Measurements from ENCODE around the gene DNAH10. TPM values are rescaled to one million over a fixed set of nuclear protein-coding genes. Genes with fewer than 3 reads are reported as not detected.

The DNAH10 gene
- total and polyA plus RNA-seq, 2 experiments from 2014 or later: 0.11 to 0.44 TPM

DNA sequence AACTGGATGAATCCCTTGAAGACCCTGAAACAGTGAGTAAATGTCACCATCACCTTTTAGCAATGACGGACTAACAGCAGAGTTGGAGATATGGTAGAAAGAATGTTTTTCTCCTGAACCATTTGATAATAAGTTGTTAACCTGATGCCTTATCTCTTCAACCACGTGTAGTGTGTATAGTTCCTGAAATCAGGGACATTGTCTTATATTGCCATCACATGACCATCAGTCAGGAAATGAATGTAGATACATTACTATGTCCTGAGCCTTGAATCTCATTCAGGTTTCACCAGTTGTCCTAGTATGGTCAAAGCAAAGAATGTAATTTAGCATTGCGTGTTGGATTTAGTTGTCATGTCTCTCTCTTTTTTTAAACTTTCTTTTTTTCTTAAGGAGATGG is 34.2 kb upstream of the DNAH10 start:
- Histone ChIP-seq H3K27me3 (replicated peaks; ENCODE audit: insufficient read depth) (no peaks in the 10 kb centered on the region), H3K79me2 (ENCODE audit: insufficient read depth) (no peaks in the 10 kb centered on the region), H4K20me1 (ENCODE audit: insufficient read depth) (no peaks in the 10 kb centered on the region), H3K9me2 (ENCODE audit: insufficient read depth) (no peaks in the 10 kb centered on the region), H3K4me3 (no peak overlapping the region), H2AFZ (no peak overlapping the region), H3K27ac (no peak overlapping the region), H3K4me1 (ENCODE audit: insufficient read depth) (no peaks in the 10 kb centered on the region), H3K9ac (no peak overlapping the region), H3K4me2 (ENCODE audit: unreplicated experiment) (no peak overlapping the region), H3K9me3 (ENCODE audit: low read depth) (no peaks in the 10 kb centered on the region), H3F3A (ENCODE audit: insufficient read depth) (no peaks in the 10 kb centered on the region), H3K36me3 (ENCODE audit: low read depth) (peaks cover 33% of the 10 kb centered on the region)
- no peak for DNase-seq
- WGBS, 2 experiments (ENCODE audit: low coverage in 1 of 2, low lambda C conversion rate in 2 of 2, missing lambda C conversion rate in 2 of 2): 79 to 85% methylated on average over 3 of the region's 3 CpGs
- in situ Hi-C loops (cut with MboI): no loop called here
- TF ChIP-seq EZH2phosphoT487 (IDR thresholded peaks at IDR 0.05; ENCODE audit: insufficient read depth, low read depth) (no peak), EZH2 (IDR thresholded peaks at IDR 0.05; ENCODE audit: insufficient read depth, poor library complexity, severe bottlenecking) (no peak)

DNA sequence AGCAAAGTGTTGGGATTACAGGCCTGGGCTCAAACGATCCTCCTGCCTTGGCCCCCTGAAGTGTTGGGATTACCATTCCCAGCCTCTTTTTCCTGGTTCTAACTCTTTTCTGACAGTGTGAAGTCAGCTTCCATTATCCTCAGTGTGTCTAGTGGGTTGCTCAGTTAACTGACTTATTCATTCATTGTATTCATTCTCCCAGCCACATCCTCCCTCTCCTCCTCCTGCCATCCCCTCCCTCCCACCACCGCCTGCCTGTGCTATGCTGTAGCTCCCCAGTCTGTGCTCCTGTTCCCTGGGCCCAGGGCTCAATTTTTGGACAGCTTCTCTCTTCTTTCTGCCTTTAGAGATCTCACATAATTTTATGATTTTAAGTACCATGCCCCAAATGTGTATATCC is 30.5 kb upstream of the DNAH10 start:
- no peaks in the 10 kb centered on the region for H4K20me1 ChIP-seq (ENCODE audit: insufficient read depth)
- H3K36me3 ChIP-seq (ENCODE audit: low read depth): peaks cover 31% of the 10 kb centered on the region; the same call in 1 of the 2 replicates
- TF ChIP-seq EZH2phosphoT487 (IDR thresholded peaks at IDR 0.05; ENCODE audit: insufficient read depth, low read depth) (no peak), EZH2 (IDR thresholded peaks at IDR 0.05; ENCODE audit: insufficient read depth, poor library complexity, severe bottlenecking) (no peak)
- no peak overlapping the region for H3K4me2 ChIP-seq (ENCODE audit: unreplicated experiment)
- H3K4me1 ChIP-seq (ENCODE audit: insufficient read depth): no peaks in the 10 kb centered on the region
- H3K9me2 ChIP-seq (ENCODE audit: insufficient read depth): no peaks in the 10 kb centered on the region
- H3K27me3 ChIP-seq (replicated peaks; ENCODE audit: insufficient read depth): no peaks in the 10 kb centered on the region
- in situ Hi-C loops (cut with MboI): no loop called here
- H3K9me3 ChIP-seq (ENCODE audit: low read depth): no peaks in the 10 kb centered on the region
- no peak overlapping the region for H2AFZ ChIP-seq
- DNase-seq: no peak
- no peak overlapping the region for H3K27ac ChIP-seq
- 93 to 98% methylated on average over 1 to 2 of the region's 2 CpGs for WGBS, 2 experiments (ENCODE audit: low coverage in 1 of 2, low lambda C conversion rate in 2 of 2, missing lambda C conversion rate in 2 of 2)
- H3K9ac ChIP-seq: no peak overlapping the region
- no peaks in the 10 kb centered on the region for H3F3A ChIP-seq (ENCODE audit: insufficient read depth)
- H3K79me2 ChIP-seq (ENCODE audit: insufficient read depth): no peaks in the 10 kb centered on the region
- no peak overlapping the region for H3K4me3 ChIP-seq

DNA sequence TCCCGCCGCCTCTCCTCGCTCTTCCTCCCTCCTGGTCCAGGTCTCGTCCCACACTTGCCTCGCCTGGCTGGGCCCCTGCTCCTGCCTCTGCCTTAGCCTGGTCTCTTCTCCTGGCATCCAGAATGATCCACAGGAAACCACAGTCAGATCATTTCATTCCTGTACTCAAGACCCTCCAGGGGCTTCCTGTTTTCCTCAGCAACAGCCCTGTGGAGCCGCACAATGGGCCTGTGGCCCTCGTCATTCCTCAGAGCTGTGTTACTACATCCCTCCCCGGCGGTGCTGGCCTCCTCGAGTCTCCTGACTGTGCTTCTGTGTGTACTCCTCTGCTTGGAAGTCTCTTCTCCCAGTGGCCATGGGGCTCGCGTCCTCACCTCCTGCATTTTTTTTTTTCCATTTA is 29.9 kb upstream of the DNAH10 start:
- Histone ChIP-seq H3K27ac (no peak overlapping the region), H3K9ac (no peak overlapping the region), H3K4me2 (ENCODE audit: unreplicated experiment) (no peak overlapping the region), H2AFZ (no peak overlapping the region), H3K36me3 (ENCODE audit: low read depth) (peaks cover 34% of the 10 kb centered on the region), H3K4me1 (ENCODE audit: insufficient read depth) (no peaks in the 10 kb centered on the region), H3K4me3 (no peak overlapping the region), H3K9me3 (ENCODE audit: low read depth) (no peaks in the 10 kb centered on the region), H3F3A (ENCODE audit: insufficient read depth) (no peaks in the 10 kb centered on the region), H3K79me2 (ENCODE audit: insufficient read depth) (no peaks in the 10 kb centered on the region), H3K9me2 (ENCODE audit: insufficient read depth) (no peaks in the 10 kb centered on the region), H3K27me3 (replicated peaks; ENCODE audit: insufficient read depth) (no peaks in the 10 kb centered on the region), H4K20me1 (ENCODE audit: insufficient read depth) (no peaks in the 10 kb centered on the region)
- TF ChIP-seq EZH2phosphoT487 (IDR thresholded peaks at IDR 0.05; ENCODE audit: insufficient read depth, low read depth): no peak
- TF ChIP-seq EZH2 (IDR thresholded peaks at IDR 0.05; ENCODE audit: insufficient read depth, poor library complexity, severe bottlenecking): no peak
- no peak for DNase-seq
- WGBS, 2 experiments (ENCODE audit: low coverage in 1 of 2, low lambda C conversion rate in 2 of 2, missing lambda C conversion rate in 2 of 2): 95 to 96% methylated on average over 12 of the region's 12 CpGs
- in situ Hi-C loops (cut with MboI): no loop called here

DNA sequence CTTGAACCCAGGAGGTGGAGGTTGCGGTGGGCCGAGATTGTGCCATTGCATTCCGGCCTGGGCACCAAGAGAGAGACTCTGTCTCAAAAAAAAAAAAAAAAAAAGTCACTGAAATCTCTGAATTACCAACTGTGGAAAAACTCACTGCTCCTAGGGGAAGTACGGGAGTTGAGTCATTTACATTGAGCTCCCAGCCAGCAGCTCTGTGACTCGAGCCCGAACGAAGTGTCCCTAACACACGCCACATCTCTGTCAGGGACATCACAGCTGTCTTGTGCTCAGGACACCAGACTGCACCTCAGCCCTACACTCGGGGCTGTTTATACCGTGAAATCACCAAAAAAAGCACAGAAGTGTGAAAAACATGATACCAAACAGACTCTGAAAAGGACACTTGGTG is 28.9 kb upstream of the DNAH10 start:
- no peaks in the 10 kb centered on the region for H3K9me2 ChIP-seq (ENCODE audit: insufficient read depth)
- H3K79me2 ChIP-seq (ENCODE audit: insufficient read depth): no peaks in the 10 kb centered on the region
- H3K36me3 ChIP-seq (ENCODE audit: low read depth): peaks cover 36% of the 10 kb centered on the region
- no peak overlapping the region for H3K4me2 ChIP-seq (ENCODE audit: unreplicated experiment)
- no peak overlapping the region for H3K9ac ChIP-seq
- no peaks in the 10 kb centered on the region for H3F3A ChIP-seq (ENCODE audit: insufficient read depth)
- no peaks in the 10 kb centered on the region for H4K20me1 ChIP-seq (ENCODE audit: insufficient read depth)
- in situ Hi-C loops (cut with MboI): no loop called here
- H3K9me3 ChIP-seq (ENCODE audit: low read depth): no peaks in the 10 kb centered on the region
- H3K27me3 ChIP-seq (replicated peaks; ENCODE audit: insufficient read depth): no peaks in the 10 kb centered on the region
- 90 to 96% methylated on average over 10 of the region's 10 CpGs for WGBS, 2 experiments (ENCODE audit: low coverage in 1 of 2, low lambda C conversion rate in 2 of 2, missing lambda C conversion rate in 2 of 2)
- TF ChIP-seq EZH2phosphoT487 (IDR thresholded peaks at IDR 0.05; ENCODE audit: insufficient read depth, low read depth) (no peak), EZH2 (IDR thresholded peaks at IDR 0.05; ENCODE audit: insufficient read depth, poor library complexity, severe bottlenecking) (no peak)
- H3K4me3 ChIP-seq: no peak overlapping the region
- no peaks in the 10 kb centered on the region for H3K4me1 ChIP-seq (ENCODE audit: insufficient read depth)
- DNase-seq: no peak
- no peak overlapping the region for H2AFZ ChIP-seq
- no peak overlapping the region for H3K27ac ChIP-seq

DNA sequence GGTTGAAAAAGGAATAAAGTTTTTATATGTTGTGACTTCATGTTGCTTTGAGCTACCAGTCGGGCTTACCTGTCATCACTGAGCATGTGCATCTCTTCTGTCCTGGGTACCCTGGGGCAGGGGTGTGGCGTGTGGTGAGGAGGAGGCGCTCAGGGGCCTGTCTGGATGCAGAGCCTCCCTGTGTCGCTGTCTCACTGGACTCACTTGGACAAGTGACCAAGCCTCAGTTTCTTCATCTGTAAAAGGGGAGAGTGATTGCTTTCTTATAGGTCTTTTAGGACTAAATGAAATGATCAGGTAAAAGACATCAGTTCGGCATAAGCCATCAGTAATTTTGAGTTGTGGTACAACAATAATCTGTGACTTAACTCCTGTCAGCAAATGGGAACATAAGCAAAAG is 27.8 kb upstream of the DNAH10 start:
- TF ChIP-seq EZH2 (IDR thresholded peaks at IDR 0.05; ENCODE audit: insufficient read depth, poor library complexity, severe bottlenecking): no peak
- no peak for TF ChIP-seq EZH2phosphoT487 (IDR thresholded peaks at IDR 0.05; ENCODE audit: insufficient read depth, low read depth)
- Histone ChIP-seq H4K20me1 (ENCODE audit: insufficient read depth) (no peaks in the 10 kb centered on the region), H3K9me3 (ENCODE audit: low read depth) (no peaks in the 10 kb centered on the region), H3K36me3 (ENCODE audit: low read depth) (peaks cover 45% of the 10 kb centered on the region), H3K27ac (no peak overlapping the region), H3K79me2 (ENCODE audit: insufficient read depth) (no peaks in the 10 kb centered on the region), H3K9me2 (ENCODE audit: insufficient read depth) (no peaks in the 10 kb centered on the region), H3K4me1 (ENCODE audit: insufficient read depth) (no peaks in the 10 kb centered on the region), H3K27me3 (replicated peaks; ENCODE audit: insufficient read depth) (no peaks in the 10 kb centered on the region), H3F3A (ENCODE audit: insufficient read depth) (no peaks in the 10 kb centered on the region), H3K9ac (no peak overlapping the region), H2AFZ (no peak overlapping the region), H3K4me3 (no peak overlapping the region), H3K4me2 (ENCODE audit: unreplicated experiment) (no peak overlapping the region)
- in situ Hi-C loops (cut with MboI): no loop called here
- DNase-seq: no peak
- WGBS, 2 experiments (ENCODE audit: low coverage in 1 of 2, low lambda C conversion rate in 2 of 2, missing lambda C conversion rate in 2 of 2): 86 to 93% methylated on average over 5 of the region's 5 CpGs
